ENCODE results near the gene SPATS2.

SPATS2 gene

DNA sequence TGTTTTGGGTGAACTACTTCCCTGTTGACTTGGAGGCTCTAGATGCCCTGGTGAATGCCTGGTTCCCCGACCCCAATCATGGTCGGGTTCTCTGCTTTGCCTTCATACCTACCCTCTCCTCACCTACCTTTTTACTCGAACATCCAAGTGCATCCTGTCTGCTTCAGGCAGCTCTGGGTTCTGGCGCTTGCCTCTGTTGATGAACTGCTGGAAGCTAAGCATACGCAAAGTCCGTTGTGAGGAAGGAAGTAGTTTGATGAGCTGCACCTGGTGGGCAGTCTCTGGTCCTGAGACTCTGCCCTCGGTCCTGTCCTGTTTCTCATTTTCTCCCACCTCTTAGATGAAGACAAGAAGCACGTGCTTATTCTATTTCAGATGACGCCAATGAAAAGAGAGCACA is 185.2 kb downstream of the SPATS2 start:
- ChIA-PET CTCF (interaction anchor here (0.6 to 3.7 kb wide), 17 partner anchors 10 to 264 kb away, joined by 3 to 56 read pairs (median 9); partner anchors contain the start of genes KCNH3 and PRPF40B), POLR2A (interaction anchor here (0.8 kb wide), 1 partner anchor 186 kb away, joined by 3 read pairs; the partner anchor contains the start of gene SPATS2)
- Histone ChIP-seq H3K4me3 (ENCODE audit: low read depth, low read length) (no peak overlapping the region), H3K27ac (ENCODE audit: extremely low read depth, low read depth, low read length) (no peak overlapping the region), H3K36me3 (ENCODE audit: control insufficient read depth in 2 of 2, insufficient read depth in 1 of 2, low read length in 2 of 2) (peaks cover 0 to 16% of the 10 kb centered on the region in 2 experiments; a peak in 1 of 3 replicates), H3K9me3 (ENCODE audit: control insufficient read depth, insufficient read depth, low read depth, low read length) (no peaks in the 10 kb centered on the region), H3K4me1 (ENCODE audit: control insufficient read depth, insufficient read depth, low read length) (no peaks in the 10 kb centered on the region)
- TF ChIP-seq ZNF585B (tag by site-specific recombination; IDR thresholded peaks at IDR 0.05): no peak
- TF ChIP-seq, protein P1, sequence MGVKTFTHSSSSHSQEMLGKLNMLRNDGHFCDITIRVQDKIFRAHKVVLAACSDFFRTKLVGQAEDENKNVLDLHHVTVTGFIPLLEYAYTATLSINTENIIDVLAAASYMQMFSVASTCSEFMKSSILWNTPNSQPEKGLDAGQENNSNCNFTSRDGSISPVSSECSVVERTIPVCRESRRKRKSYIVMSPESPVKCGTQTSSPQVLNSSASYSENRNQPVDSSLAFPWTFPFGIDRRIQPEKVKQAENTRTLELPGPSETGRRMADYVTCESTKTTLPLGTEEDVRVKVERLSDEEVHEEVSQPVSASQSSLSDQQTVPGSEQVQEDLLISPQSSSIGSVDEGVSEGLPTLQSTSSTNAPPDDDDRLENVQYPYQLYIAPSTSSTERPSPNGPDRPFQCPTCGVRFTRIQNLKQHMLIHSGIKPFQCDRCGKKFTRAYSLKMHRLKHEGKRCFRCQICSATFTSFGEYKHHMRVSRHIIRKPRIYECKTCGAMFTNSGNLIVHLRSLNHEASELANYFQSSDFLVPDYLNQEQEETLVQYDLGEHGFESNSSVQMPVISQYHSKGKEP (tag by site-specific recombination; IDR thresholded peaks at IDR 0.05): no peak
- no peak for TF ChIP-seq GFI1B (tag by site-specific recombination; IDR thresholded peaks at IDR 0.05)
- no peak for TF ChIP-seq ZBTB7A (tag by site-specific recombination; IDR thresholded peaks at IDR 0.05; ENCODE audit: low read depth)
- TF ChIP-seq, protein P2, sequence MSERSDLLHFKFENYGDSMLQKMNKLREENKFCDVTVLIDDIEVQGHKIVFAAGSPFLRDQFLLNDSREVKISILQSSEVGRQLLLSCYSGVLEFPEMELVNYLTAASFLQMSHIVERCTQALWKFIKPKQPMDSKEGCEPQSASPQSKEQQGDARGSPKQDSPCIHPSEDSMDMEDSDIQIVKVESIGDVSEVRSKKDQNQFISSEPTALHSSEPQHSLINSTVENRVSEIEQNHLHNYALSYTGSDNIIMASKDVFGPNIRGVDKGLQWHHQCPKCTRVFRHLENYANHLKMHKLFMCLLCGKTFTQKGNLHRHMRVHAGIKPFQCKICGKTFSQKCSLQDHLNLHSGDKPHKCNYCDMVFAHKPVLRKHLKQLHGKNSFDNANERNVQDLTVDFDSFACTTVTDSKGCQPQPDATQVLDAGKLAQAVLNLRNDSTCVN (tag by site-specific recombination; optimal IDR thresholded peaks at IDR 0.05): no peak
- TF ChIP-seq WT1 (tag by site-specific recombination; IDR thresholded peaks at IDR 0.05): no peak
- TF ChIP-seq HOXA7 (CRISPR knock-in tag; IDR thresholded peaks at IDR 0.05; ENCODE audit: borderline replicate concordance): no peak
- TF ChIP-seq ZNF664 (tag by site-specific recombination; IDR thresholded peaks at IDR 0.05): no peak
- TF ChIP-seq SCRT2 (tag by site-specific recombination; IDR thresholded peaks at IDR 0.05): no peak
- no peak for TF ChIP-seq ZNF157 (tag by site-specific recombination; IDR thresholded peaks at IDR 0.05)
- no peak for TF ChIP-seq PRDM2 (tag by site-specific recombination; IDR thresholded peaks at IDR 0.05; ENCODE audit: borderline replicate concordance)
- no peak for TF ChIP-seq ZNF610 (tag by site-specific recombination; IDR thresholded peaks at IDR 0.05; ENCODE audit: borderline replicate concordance)
- TF ChIP-seq SETDB1 (IDR thresholded peaks at IDR 0.05; ENCODE audit: insufficient read length, low read length): no peak
- no peak for TF ChIP-seq ZNF341 (tag by site-specific recombination; IDR thresholded peaks at IDR 0.05; ENCODE audit: low read depth)
- no peak for TF ChIP-seq ZFP3 (tag by site-specific recombination; IDR thresholded peaks at IDR 0.05; ENCODE audit: low read depth)

- Histone ChIP-seq H3K9me3 (ENCODE audit: control insufficient read depth, insufficient read depth, low read depth, low read length) (no peaks in the 10 kb centered on the region), H3K36me3 (ENCODE audit: control insufficient read depth in 2 of 2, insufficient read depth in 1 of 2, low read length in 2 of 2) (peaks cover 0 to 21% of the 10 kb centered on the region in 2 experiments; a peak in 1 of 3 replicates), H3K27ac (ENCODE audit: extremely low read depth, low read depth, low read length) (no peak overlapping the region), H3K4me3 (ENCODE audit: low read depth, low read length) (no peak overlapping the region), H3K4me1 (ENCODE audit: control insufficient read depth, insufficient read depth, low read length) (no peaks in the 10 kb centered on the region)
- ChIA-PET CTCF (interaction anchor here (0.6 to 3.7 kb wide), 18 partner anchors 10 to 264 kb away, joined by 3 to 56 read pairs (median 6); partner anchors contain the start of genes KCNH3 and PRPF40B), POLR2A (interaction anchor here (0.8 to 1.9 kb wide), 4 partner anchors 10 to 194 kb away, joined by 3 to 8 read pairs (median 4); partner anchors contain the start of gene SPATS2)
- TF ChIP-seq, protein P1 (tag by site-specific recombination; IDR thresholded peaks at IDR 0.05): no peak
- TF ChIP-seq ZNF654 (tag by site-specific recombination; IDR thresholded peaks at IDR 0.05; ENCODE audit: low read depth): no peak
- TF ChIP-seq MZF1 (tag by site-specific recombination; IDR thresholded peaks at IDR 0.05; ENCODE audit: borderline replicate concordance): no peak
- TF ChIP-seq ZNF148 (tag by site-specific recombination; IDR thresholded peaks at IDR 0.05; ENCODE audit: borderline replicate concordance): no peak
- TF ChIP-seq ZNF175 (tag by site-specific recombination; IDR thresholded peaks at IDR 0.05): no peak
- TF ChIP-seq ZNF335 (tag by site-specific recombination; conservative IDR thresholded peaks at IDR 0.05): no peak
- no peak for TF ChIP-seq ZNF341 (tag by site-specific recombination; IDR thresholded peaks at IDR 0.05; ENCODE audit: low read depth)
- no peak for TF ChIP-seq ZNF610 (tag by site-specific recombination; IDR thresholded peaks at IDR 0.05; ENCODE audit: borderline replicate concordance)
These were observed 185.6 kb downstream of the SPATS2 start for GRCh38 chr12:49552899-49553298.
